Measurements from ENCODE around the gene NLGN1. TPM values are rescaled to one million over a fixed set of nuclear protein-coding genes. Genes with fewer than 3 reads are reported as not detected.

The NLGN1 gene
- total RNA-seq, 1 donor from 2014 or later, result not detected

DNA sequence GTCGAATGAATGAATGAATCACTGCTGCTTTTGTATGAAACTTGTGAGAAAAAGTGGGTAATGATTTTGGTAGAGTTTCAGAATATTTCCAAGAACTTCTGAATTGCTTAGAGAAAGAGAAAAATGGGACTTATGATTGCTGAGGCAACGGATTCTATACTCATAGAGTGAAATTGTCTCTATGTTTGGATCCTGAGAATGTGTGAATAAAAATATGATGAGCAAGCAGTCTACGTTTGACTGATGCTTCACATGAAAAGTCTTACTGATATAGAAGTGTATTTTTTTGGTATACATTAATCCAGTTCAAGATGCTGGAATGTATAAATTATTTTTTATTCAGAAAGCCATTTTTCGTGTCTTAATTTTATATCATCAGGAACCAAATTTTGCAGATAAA lies 441.1 kb downstream of the NLGN1 start:
- POLR2A ChIA-PET, result no interaction called here
- intact Hi-C loops (cut with micrococcal nuclease), result no loop called here
- H3K9me3 Mint-ChIP-seq, result peaks cover 6% of the 10 kb centered on the region
- no peaks in the 10 kb centered on the region for H3K27me3 Mint-ChIP-seq
- no peaks in the 10 kb centered on the region for H3K4me1 Mint-ChIP-seq
- no peak overlapping the region for H3K27ac Mint-ChIP-seq
- DNase-seq (no peak), ATAC-seq (ENCODE audit: low read depth) (no peak)
- H3K36me3 Mint-ChIP-seq (ENCODE audit: low read depth), result no peaks in the 10 kb centered on the region
- TF ChIP-seq, protein P1, sequence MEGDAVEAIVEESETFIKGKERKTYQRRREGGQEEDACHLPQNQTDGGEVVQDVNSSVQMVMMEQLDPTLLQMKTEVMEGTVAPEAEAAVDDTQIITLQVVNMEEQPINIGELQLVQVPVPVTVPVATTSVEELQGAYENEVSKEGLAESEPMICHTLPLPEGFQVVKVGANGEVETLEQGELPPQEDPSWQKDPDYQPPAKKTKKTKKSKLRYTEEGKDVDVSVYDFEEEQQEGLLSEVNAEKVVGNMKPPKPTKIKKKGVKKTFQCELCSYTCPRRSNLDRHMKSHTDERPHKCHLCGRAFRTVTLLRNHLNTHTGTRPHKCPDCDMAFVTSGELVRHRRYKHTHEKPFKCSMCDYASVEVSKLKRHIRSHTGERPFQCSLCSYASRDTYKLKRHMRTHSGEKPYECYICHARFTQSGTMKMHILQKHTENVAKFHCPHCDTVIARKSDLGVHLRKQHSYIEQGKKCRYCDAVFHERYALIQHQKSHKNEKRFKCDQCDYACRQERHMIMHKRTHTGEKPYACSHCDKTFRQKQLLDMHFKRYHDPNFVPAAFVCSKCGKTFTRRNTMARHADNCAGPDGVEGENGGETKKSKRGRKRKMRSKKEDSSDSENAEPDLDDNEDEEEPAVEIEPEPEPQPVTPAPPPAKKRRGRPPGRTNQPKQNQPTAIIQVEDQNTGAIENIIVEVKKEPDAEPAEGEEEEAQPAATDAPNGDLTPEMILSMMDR (IDR thresholded peaks at IDR 0.05), result no peak
- CTCF ChIA-PET, result no interaction called here
- no peak overlapping the region for H3K4me3 Mint-ChIP-seq

DNA sequence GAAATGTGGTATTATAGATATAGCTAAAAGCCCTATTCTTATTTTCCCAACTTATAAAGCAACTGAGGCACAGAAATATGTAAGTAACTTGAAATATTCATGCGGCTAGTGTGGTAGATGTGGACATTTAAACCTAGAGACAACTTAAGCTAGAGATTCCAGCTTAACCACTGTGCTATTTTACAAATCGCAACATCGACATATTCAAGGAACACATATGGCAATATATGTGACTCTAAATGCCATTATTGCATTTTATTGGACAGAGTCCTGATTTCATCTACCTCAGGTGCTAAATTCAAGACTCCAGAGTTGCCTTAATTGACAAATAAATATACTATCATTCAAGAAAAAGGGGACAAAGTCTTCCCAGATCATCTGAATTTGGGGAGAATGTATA lies 442.3 kb downstream of the NLGN1 start:
- TF ChIP-seq, protein P1 (IDR thresholded peaks at IDR 0.05), result no peak
- CTCF ChIA-PET, result no interaction called here
- no peaks in the 10 kb centered on the region for H3K36me3 Mint-ChIP-seq (ENCODE audit: low read depth)
- DNase-seq (no peak), ATAC-seq (ENCODE audit: low read depth) (no peak)
- H3K27ac Mint-ChIP-seq, result no peak overlapping the region
- no peak overlapping the region for H3K4me3 Mint-ChIP-seq
- intact Hi-C loops (cut with micrococcal nuclease), result no loop called here
- no peaks in the 10 kb centered on the region for H3K27me3 Mint-ChIP-seq
- POLR2A ChIA-PET, result no interaction called here
- H3K4me1 Mint-ChIP-seq, result no peaks in the 10 kb centered on the region
- peaks cover 3% of the 10 kb centered on the region for H3K9me3 Mint-ChIP-seq

DNA sequence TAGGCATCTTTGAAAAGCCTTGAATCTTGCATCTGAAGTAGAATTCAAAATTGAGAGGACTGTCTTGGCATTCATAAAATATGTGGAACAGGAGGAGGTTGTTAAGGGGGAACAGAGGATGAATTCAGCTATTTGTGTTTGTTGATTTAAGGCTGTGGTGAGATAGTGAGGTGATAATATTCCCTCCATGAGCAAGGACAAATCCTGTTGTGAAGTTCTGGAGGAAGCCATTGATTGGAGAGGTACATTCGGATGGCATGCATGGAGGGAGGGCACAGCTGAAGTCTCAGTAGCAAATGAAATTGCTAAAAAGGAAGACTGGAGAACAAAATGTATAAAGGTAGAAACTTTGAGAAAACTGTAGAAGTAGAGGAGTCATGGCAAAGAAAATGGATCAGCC lies 443.8 kb downstream of the NLGN1 start:
- no peaks in the 10 kb centered on the region for H3K4me1 Mint-ChIP-seq
- no peak for DNase-seq

DNA sequence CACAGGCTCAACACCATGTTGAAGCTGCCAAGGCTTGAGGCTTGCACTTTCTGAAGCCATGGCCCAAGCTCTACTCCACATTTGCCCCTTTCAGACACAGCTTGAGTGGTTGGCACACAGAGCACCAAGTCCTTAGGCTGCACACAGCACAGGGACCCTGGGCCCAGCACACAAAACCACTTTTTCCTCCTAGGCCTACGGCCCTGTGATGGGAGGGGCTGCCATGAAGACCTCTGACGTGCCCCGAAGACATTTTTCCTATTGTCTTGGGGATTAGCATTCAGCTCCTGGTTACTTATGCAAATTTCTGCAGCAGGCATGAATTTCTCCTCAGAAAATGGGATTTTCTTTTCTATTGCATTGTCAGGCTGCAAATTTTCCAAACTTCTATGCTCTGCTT lies 445.5 kb downstream of the NLGN1 start:
- ATAC-seq (ENCODE audit: low read depth) (no peak), DNase-seq (no peak)
- POLR2A ChIA-PET, result no interaction called here
- peaks cover 3% of the 10 kb centered on the region for H3K9me3 Mint-ChIP-seq
- H3K27ac Mint-ChIP-seq, result no peak overlapping the region
- no peaks in the 10 kb centered on the region for H3K27me3 Mint-ChIP-seq
- no peaks in the 10 kb centered on the region for H3K36me3 Mint-ChIP-seq (ENCODE audit: low read depth)
- H3K4me3 Mint-ChIP-seq, result no peak overlapping the region
- CTCF ChIA-PET, result no interaction called here
- H3K4me1 Mint-ChIP-seq, result no peaks in the 10 kb centered on the region
- intact Hi-C loops (cut with micrococcal nuclease), result no loop called here
- TF ChIP-seq, protein P1 (IDR thresholded peaks at IDR 0.05), result no peak

More for the DNA sequence above, 443.8 kb downstream of the NLGN1 start:
- peaks cover 3% of the 10 kb centered on the region for H3K9me3 Mint-ChIP-seq
- no peak overlapping the region for H3K4me3 Mint-ChIP-seq
- no peaks in the 10 kb centered on the region for H3K27me3 Mint-ChIP-seq
- H3K27ac Mint-ChIP-seq, result no peak overlapping the region
- intact Hi-C loops (cut with micrococcal nuclease), result no loop called here
- no peaks in the 10 kb centered on the region for H3K36me3 Mint-ChIP-seq (ENCODE audit: low read depth)
- no peak for ATAC-seq (ENCODE audit: low read depth)
- TF ChIP-seq, protein P1 (IDR thresholded peaks at IDR 0.05), result no peak
- ChIA-PET POLR2A (no interaction called here), CTCF (no interaction called here)

DNA sequence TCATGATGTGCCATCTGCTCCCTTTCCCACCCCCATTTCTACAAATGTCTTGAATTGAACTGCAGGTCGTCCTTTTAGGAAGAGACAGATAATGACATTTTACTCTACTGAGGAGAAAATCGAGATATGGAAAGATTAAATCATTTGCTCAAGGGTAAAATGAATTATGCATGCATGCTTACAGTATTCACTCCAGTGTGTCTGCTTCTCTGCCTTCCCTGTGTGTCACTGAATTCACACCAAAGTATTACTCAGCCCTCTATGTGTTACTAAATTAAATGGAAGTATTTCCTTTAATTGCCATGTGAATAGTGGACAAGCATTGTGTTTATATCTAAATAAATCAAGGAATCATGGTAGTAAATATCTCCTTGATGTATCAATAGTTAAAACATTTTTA lies 449.0 kb downstream of the NLGN1 start:
- no peaks in the 10 kb centered on the region for H3K4me1 Mint-ChIP-seq
- H3K4me3 Mint-ChIP-seq, result no peak overlapping the region
- no peak overlapping the region for H3K27ac Mint-ChIP-seq
- no peaks in the 10 kb centered on the region for H3K36me3 Mint-ChIP-seq (ENCODE audit: low read depth)
- ChIA-PET CTCF (no interaction called here), POLR2A (no interaction called here)
- H3K27me3 Mint-ChIP-seq, result no peaks in the 10 kb centered on the region
- DNase-seq (no peak), ATAC-seq (ENCODE audit: low read depth) (no peak)
- H3K9me3 Mint-ChIP-seq, result no peaks in the 10 kb centered on the region
- TF ChIP-seq, protein P1 (IDR thresholded peaks at IDR 0.05), result no peak
- intact Hi-C loops (cut with micrococcal nuclease), result no loop called here

All from activated B cell treated with CpG ODN at 0.5 μM for 24 hours (primary cell).